HG02870 (cell line): ENCODE data around the gene KPNA2.
"Not testable (repeated sequence)": the region's sequence is repeated elsewhere in the genome, so short reads cannot be mapped to it uniquely, and the experiment has no call there.

Source experiments
- ATAC-seq: cut with Tn5 transposase; IDR thresholded peaks from one replicate; pipeline ENCODE4 v1.9.1; 2021; ENCODE audit warnings: mild to moderate bottlenecking, moderate library complexity; ENCODE audit not compliant: unreplicated experiment

The KPNA2 gene

GRCh38 chr17:68019675-68020408, 15.7 kb upstream of the KPNA2 start:
- ATAC-seq, result peak; percentile 80

- no peak for ATAC-seq
Measured at GRCh38 chr17:68020409-68020756, 15.2 kb upstream of the KPNA2 start.

GRCh38 chr17:68020791-68021190, 14.7 kb upstream of the KPNA2 start:
- not testable (repeated sequence) for ATAC-seq

- no peak for ATAC-seq
Measured at GRCh38 chr17:68021963-68022362, 13.6 kb upstream of the KPNA2 start.

- not testable (repeated sequence) for ATAC-seq
Measured at GRCh38 chr17:68022547-68022946, 13.0 kb upstream of the KPNA2 start.

GRCh38 chr17:68029512-68030215, 5.9 kb upstream of the KPNA2 start:
- no peak for ATAC-seq

GRCh38 chr17:68033636-68034451, 1.7 kb upstream of the KPNA2 start:
- ATAC-seq, result no peak

- ATAC-seq, result no peak
Measured at GRCh38 chr17:68034452-68034776, 1.1 kb upstream of the KPNA2 start.

- ATAC-seq, result peak; percentile 87
Measured at GRCh38 chr17:68035131-68035522, 408 bp upstream of the KPNA2 start.

- ATAC-seq, result peak; percentile 6
Measured at GRCh38 chr17:68036304-68037147, 991 bp downstream of the KPNA2 start.

- ATAC-seq, result no peak
Measured at GRCh38 chr17:68047153-68047846, 11.8 kb downstream of the KPNA2 start.

- not testable (repeated sequence) for ATAC-seq
Measured at GRCh38 chr17:68047890-68048542, 12.5 kb downstream of the KPNA2 start.

GRCh38 chr17:68048996-68049395, 13.5 kb downstream of the KPNA2 start:
- no peak for ATAC-seq

- not testable (repeated sequence) for ATAC-seq
Measured at GRCh38 chr17:68049812-68050437, 14.4 kb downstream of the KPNA2 start.

GRCh38 chr17:68051321-68052312, 16.1 kb downstream of the KPNA2 start:
- ATAC-seq, result not testable (repeated sequence)

- no peak for ATAC-seq
Measured at GRCh38 chr17:68052810-68053209, 17.3 kb downstream of the KPNA2 start.

GRCh38 chr17:68053231-68054013, 17.9 kb downstream of the KPNA2 start:
- ATAC-seq, result no peak
